ENCODE measurements around the gene GUCY2D.
"Not testable (repeated sequence)": the region's sequence is repeated elsewhere in the genome, so short reads cannot be mapped to it uniquely, and the experiment has no call there.

The GUCY2D gene

GRCh38 chr17:8020776-8021564 is 18.6 kb downstream of the GUCY2D start:
- TF ChIP-seq CTCF (IDR thresholded peaks at IDR 0.05; ENCODE audit: borderline replicate concordance, control extremely low read depth, extremely low read depth, insufficient read depth, missing control alignments): no peak
- in situ Hi-C loops (cut with MboI; ENCODE audit: low sequenced_read_pairs, unreplicated experiment): no loop called here

GRCh38 chr17:8021565-8022359 is 19.3 kb downstream of the GUCY2D start:
- DNase-seq (ENCODE audit: low spot score): no peak
- TF ChIP-seq CTCF (IDR thresholded peaks at IDR 0.05; ENCODE audit: borderline replicate concordance, control extremely low read depth, extremely low read depth, insufficient read depth, missing control alignments): no peak
- in situ Hi-C loops (cut with MboI; ENCODE audit: low sequenced_read_pairs, unreplicated experiment): no loop called here

More at GRCh38 chr17:8020776-8021564, 18.6 kb downstream of the GUCY2D start:
- no peak for DNase-seq (ENCODE audit: low spot score)

GRCh38 chr17:8022360-8023003 is 20.1 kb downstream of the GUCY2D start:
- TF ChIP-seq CTCF (IDR thresholded peaks at IDR 0.05; ENCODE audit: borderline replicate concordance, control extremely low read depth, extremely low read depth, insufficient read depth, missing control alignments): no peak
- in situ Hi-C loops (cut with MboI; ENCODE audit: low sequenced_read_pairs, unreplicated experiment): no loop called here
- no peak for DNase-seq (ENCODE audit: low spot score)

- DNase-seq (ENCODE audit: low spot score); in situ Hi-C loops (cut with MboI; ENCODE audit: low sequenced_read_pairs, unreplicated experiment): not testable (repeated sequence)
These were observed 21.7 kb downstream of the GUCY2D start for GRCh38 chr17:8024161-8024560.

GRCh38 chr17:8025176-8025911 is 22.9 kb downstream of the GUCY2D start:
- no peak for TF ChIP-seq CTCF (IDR thresholded peaks at IDR 0.05; ENCODE audit: borderline replicate concordance, control extremely low read depth, extremely low read depth, insufficient read depth, missing control alignments)
- in situ Hi-C loops (cut with MboI; ENCODE audit: low sequenced_read_pairs, unreplicated experiment): no loop called here
- DNase-seq (ENCODE audit: low spot score): no peak

- in situ Hi-C loops (cut with MboI; ENCODE audit: low sequenced_read_pairs, unreplicated experiment): no loop called here
- DNase-seq (ENCODE audit: low spot score): no peak
- TF ChIP-seq CTCF (IDR thresholded peaks at IDR 0.05; ENCODE audit: borderline replicate concordance, control extremely low read depth, extremely low read depth, insufficient read depth, missing control alignments): no peak
These were observed 26.7 kb downstream of the GUCY2D start for GRCh38 chr17:8029121-8029520.
